Endothelial cell of umbilical vein (primary cell): ENCODE results near the gene ZRANB2. TPM values are rescaled to one million over a fixed set of nuclear protein-coding genes. Genes with fewer than 3 reads are reported as not detected.

Experiments used
- BruUV-seq: library from RNA; stranded (reverse); fragments of 400-500 nt; replicated peaks from 2 replicates; lab custom pipeline; 2021; lab: Mats Ljungman, UMichigan
- CTCF ChIA-PET: fragments of 300-600, 350-600 bp; sonication (Branson Sonifier 250); formaldehyde crosslinking; loops from one replicate; lab custom pipeline; 2021; ENCODE audit warnings: antibody characterized with exemption, inconsistent platforms; lab: Charles Lee
- POLR2A ChIA-PET: fragments of 300-600, 350-600 bp; sonication (Branson Sonifier 250); formaldehyde crosslinking; loops from one replicate; lab custom pipeline; 2021; ENCODE audit warnings: antibody characterized with exemption, inconsistent platforms; lab: Charles Lee
- DNase-seq: peaks from one replicate; pipeline ENCODE4 v3.0.0-alpha.2; 2011; ENCODE audit warnings: low read depth, low spot score
- FAIRE-seq: peaks from 2 replicates; lab custom pipeline; 2011; peaks lifted over from hg19 to GRCh38; lab: Jason Lieb, UNC
- H2AFZ ChIP-seq: 2 replicates; pipeline ENCODE4 v1.6.0; 2012; ENCODE audit warnings: low read depth, low read length, control low read depth, inconsistent platforms
- H3K27ac ChIP-seq: 2 replicates; pipeline ENCODE4 v1.5.1; 2011; ENCODE audit warnings: low read depth, mild to moderate bottlenecking, control low read depth, low read length, moderate library complexity; ENCODE audit not compliant: insufficient read depth
- H3K27me3 ChIP-seq, 2 experiments: 2 replicates each; pipeline versions ENCODE4 v1.6.0 to v1.6.1; 2011; ENCODE audit warnings: low read length in 2 of 2, mixed read lengths in 1 of 2; ENCODE audit not compliant: control insufficient read depth in 2 of 2, insufficient read depth in 2 of 2
- H3K36me3 ChIP-seq, 2 experiments: 2 replicates in 1 of 2; 3 replicates in 1 of 2; pipeline ENCODE4 v1.5.1; 2011; ENCODE audit warnings: low read length in 2 of 2, mild to moderate bottlenecking in 1 of 2, moderate library complexity in 1 of 2; ENCODE audit not compliant: control insufficient read depth in 2 of 2, insufficient read depth in 2 of 2; ENCODE audit errors: extremely low read depth in 1 of 2
- H3K4me1 ChIP-seq: 3 replicates; pipeline ENCODE4 v1.5.1; 2011; ENCODE audit warnings: mild to moderate bottlenecking, low read length; ENCODE audit not compliant: control insufficient read depth, insufficient read depth; ENCODE audit errors: extremely low read depth
- H3K4me2 ChIP-seq: 2 replicates; pipeline ENCODE4 v1.6.1; 2011; ENCODE audit warnings: low read length, control low read depth, mixed read lengths; ENCODE audit not compliant: insufficient read depth
- H3K4me3 ChIP-seq, 3 experiments: fragments of 200-600 bp in 1 of 3; sonication (generic), shearing (Covaris generic) in 1 of 3; replicated peaks in 1 of 3; 2 replicates each; pipeline ENCODE4 v1.5.1; 2011 to 2016; ENCODE audit warnings: control low read depth in 3 of 3, low read length in 3 of 3, mild to moderate bottlenecking in 2 of 3, inconsistent platforms in 1 of 3, low read depth in 1 of 3, moderate library complexity in 1 of 3; ENCODE audit not compliant: insufficient read depth in 1 of 3
- H3K79me2 ChIP-seq: 2 replicates; pipeline ENCODE4 v1.6.0; 2012; ENCODE audit warnings: low read length, inconsistent platforms; ENCODE audit not compliant: control insufficient read depth, insufficient read depth
- H3K9ac ChIP-seq: replicated peaks from 2 replicates; pipeline ENCODE3; 2011; ENCODE audit warnings: low read length, control low read depth; ENCODE audit not compliant: insufficient read depth; ENCODE audit errors: extremely low read depth
- H3K9me1 ChIP-seq: replicated peaks from 3 replicates; pipeline ENCODE4 v1.6.0; 2011; ENCODE audit warnings: mild to moderate bottlenecking, low read length; ENCODE audit not compliant: control insufficient read depth, insufficient read depth; ENCODE audit errors: extremely low read depth
- H3K9me3 ChIP-seq: replicated peaks from 2 replicates; pipeline ENCODE4 v1.5.1; 2012; ENCODE audit warnings: low read length, inconsistent platforms; ENCODE audit not compliant: control insufficient read depth, insufficient read depth
- H4K20me1 ChIP-seq: replicated peaks from 2 replicates; pipeline ENCODE3; 2011; ENCODE audit warnings: mild to moderate bottlenecking, low read length; ENCODE audit not compliant: control insufficient read depth, insufficient read depth; ENCODE audit errors: extremely low read depth
- CTCF ChIP-seq, 2 donors: IDR thresholded peaks; 1 replicate in 1 of 2; 2 replicates in 1 of 2; pipeline ENCODE4 v1.5.1; 2011; ENCODE audit warnings: low read length in 2 of 2, mild to moderate bottlenecking in 2 of 2, moderate library complexity in 2 of 2, control low read depth in 1 of 2, inconsistent platforms in 1 of 2, low read depth in 1 of 2; ENCODE audit not compliant: insufficient read depth in 1 of 2; ENCODE audit errors: extremely low read depth in 1 of 2
- EZH2 ChIP-seq: IDR thresholded peaks from 2 replicates; pipeline ENCODE4 v1.6.1; 2012; ENCODE audit warnings: borderline replicate concordance, low read depth, mild to moderate bottlenecking, moderate library complexity, low read length, inconsistent platforms; ENCODE audit not compliant: severe bottlenecking
- FOS ChIP-seq: IDR thresholded peaks from 2 replicates; pipeline ENCODE4 v1.6.1; 2011; ENCODE audit warnings: mild to moderate bottlenecking, low read length, moderate library complexity, borderline replicate concordance; ENCODE audit not compliant: insufficient read depth
- GATA2 ChIP-seq: IDR thresholded peaks from 2 replicates; pipeline ENCODE4 v1.7.0; 2011; ENCODE audit warnings: low read depth, mild to moderate bottlenecking, moderate library complexity, mixed read lengths, low read length; ENCODE audit not compliant: insufficient read length, insufficient read depth
- JUN ChIP-seq: IDR thresholded peaks from 2 replicates; pipeline ENCODE4 v1.6.1; 2011; ENCODE audit warnings: borderline replicate concordance, low read depth; ENCODE audit not compliant: insufficient read length, insufficient read depth
- MAX ChIP-seq: IDR thresholded peaks from 2 replicates; pipeline ENCODE4 v1.6.1; 2011; ENCODE audit not compliant: insufficient read depth, insufficient read length
- MYC ChIP-seq: IDR thresholded peaks from one replicate; pipeline ENCODE4 v1.6.1; 2011; ENCODE audit warnings: mild to moderate bottlenecking, low read depth, low read length
- POLR2A ChIP-seq: IDR thresholded peaks from 2 replicates; pipeline ENCODE4 v1.6.1; 2012; ENCODE audit warnings: low read depth, mild to moderate bottlenecking, control low read depth, low read length
- POLR2AphosphoS5 ChIP-seq: IDR thresholded peaks from 2 replicates; pipeline ENCODE4 v1.6.1; 2012; ENCODE audit warnings: low read depth, mild to moderate bottlenecking, control low read depth, low read length, moderate library complexity; ENCODE audit not compliant: insufficient read depth
- dilution Hi-C: fragments of 300-500 bp; cut with MboI; formaldehyde crosslinking; loops from one replicate; pipeline ENCODE4 v1.15.0; 2019; ENCODE audit warnings: low sequenced_read_pairs; ENCODE audit not compliant: extremely low pct_ligation_motif_present
- intact Hi-C: fragments of 100-400 bp; cut with micrococcal nuclease; formaldehyde crosslinking; loops from one replicate; pipeline ENCODE4 v1.10.0; 2022
- polyA plus RNA-seq, 4 experiments: library from polyadenylated mRNA; depleted of rRNA in 3 of 4; stranded (reverse) in 3 of 4; unstranded in 1 of 4; fragments of >200 nt; gene quantifications; 2 replicates each; pipeline versions ENCODE4 v1.2.1 to v1.2.3, GENCODE V29; 2011 to 2012; ENCODE audit warnings: missing spikeins in 1 of 4
- total RNA-seq: library from RNA; stranded (reverse); gene quantifications from 2 replicates; pipeline ENCODE4 v1.2.3, GENCODE V29; 2021

ZRANB2 gene
- total and polyA plus RNA-seq, 2 donors (not counting 3 experiments of a cell fraction or from before 2014, with no cell fraction given), result 23.6 to 84.1 TPM

GRCh38 chr1:71053146-71053545 is 27.7 kb downstream of the ZRANB2 start:
- Histone ChIP-seq H3K4me2 (no peak overlapping the region), H3K4me3 (no peak overlapping the region), H3K9me1 (no peaks in the 10 kb centered on the region), H3K36me3 (no peaks in the 10 kb centered on the region), H3K79me2 (no peaks in the 10 kb centered on the region), H4K20me1 (no peaks in the 10 kb centered on the region), H2AFZ (no peak overlapping the region), H3K9me3 (no peaks in the 10 kb centered on the region), H3K9ac (no peak overlapping the region), H3K27ac (no peak overlapping the region), H3K27me3 (peaks cover 18 to 27% of the 10 kb centered on the region in 2 experiments), H3K4me1 (no peaks in the 10 kb centered on the region)
- intact Hi-C loops (no loop called here), dilution Hi-C loops (no loop called here)
- ChIA-PET POLR2A (no interaction called here), CTCF (no interaction called here)
- DNase-seq, result no peak
- FAIRE-seq, result no peak
- no peak for TF ChIP-seq FOS
- no peak for TF ChIP-seq CTCF (IDR thresholded peaks at IDR 0.05; ENCODE audit: extremely low read depth in 1 of 2, insufficient read depth in 1 of 2, low read depth in 1 of 2, low read length in 2 of 2)
- no peak for TF ChIP-seq MYC
- no peak for TF ChIP-seq JUN
- no peak for TF ChIP-seq EZH2
- TF ChIP-seq POLR2AphosphoS5, result no peak
- TF ChIP-seq MAX, result no peak
- TF ChIP-seq POLR2A, result no peak
- no peak for TF ChIP-seq GATA2
- BruUV-seq, result no TSS peak
